GM12872 (cell line): ENCODE data around the gene TENT4A.

Experiments used
- CTCF ChIP-seq: IDR thresholded peaks from 3 replicates; pipeline ENCODE4 v1.5.1; 2011; ENCODE audit warnings: low read depth, mild to moderate bottlenecking, low read length, moderate library complexity; ENCODE audit not compliant: insufficient read depth

Gene TENT4A

DNA sequence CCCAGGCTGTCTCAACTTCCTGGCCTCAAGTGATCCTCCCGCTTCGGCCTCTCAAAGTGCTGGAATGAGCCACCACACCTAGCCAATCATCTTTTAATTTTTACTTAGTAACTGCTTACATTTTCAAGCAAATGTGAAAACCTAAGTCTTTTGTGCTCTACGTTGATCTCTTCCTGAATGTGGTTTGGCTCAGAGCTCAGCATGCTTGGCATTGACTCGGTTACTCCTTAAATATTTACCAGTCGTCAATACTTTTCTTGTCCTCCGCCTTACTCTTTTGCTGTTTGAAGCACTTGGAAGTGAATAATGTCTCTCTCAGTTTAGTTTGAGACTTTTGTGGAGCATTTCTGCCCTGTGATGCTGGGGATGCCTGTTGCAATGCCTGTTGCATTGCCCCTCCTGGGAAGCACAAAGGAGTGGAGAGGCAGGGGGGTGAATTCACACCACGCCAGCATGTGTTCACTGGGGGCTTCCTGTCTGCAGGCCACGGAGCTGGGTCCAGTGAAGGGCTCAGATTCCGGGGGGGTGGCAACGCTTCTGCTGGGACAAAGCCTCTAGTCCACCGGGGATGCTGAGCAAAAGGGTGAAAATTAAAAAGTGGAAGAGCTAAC is 13.1 kb upstream of the TENT4A start:
- TF ChIP-seq CTCF: no peak

DNA sequence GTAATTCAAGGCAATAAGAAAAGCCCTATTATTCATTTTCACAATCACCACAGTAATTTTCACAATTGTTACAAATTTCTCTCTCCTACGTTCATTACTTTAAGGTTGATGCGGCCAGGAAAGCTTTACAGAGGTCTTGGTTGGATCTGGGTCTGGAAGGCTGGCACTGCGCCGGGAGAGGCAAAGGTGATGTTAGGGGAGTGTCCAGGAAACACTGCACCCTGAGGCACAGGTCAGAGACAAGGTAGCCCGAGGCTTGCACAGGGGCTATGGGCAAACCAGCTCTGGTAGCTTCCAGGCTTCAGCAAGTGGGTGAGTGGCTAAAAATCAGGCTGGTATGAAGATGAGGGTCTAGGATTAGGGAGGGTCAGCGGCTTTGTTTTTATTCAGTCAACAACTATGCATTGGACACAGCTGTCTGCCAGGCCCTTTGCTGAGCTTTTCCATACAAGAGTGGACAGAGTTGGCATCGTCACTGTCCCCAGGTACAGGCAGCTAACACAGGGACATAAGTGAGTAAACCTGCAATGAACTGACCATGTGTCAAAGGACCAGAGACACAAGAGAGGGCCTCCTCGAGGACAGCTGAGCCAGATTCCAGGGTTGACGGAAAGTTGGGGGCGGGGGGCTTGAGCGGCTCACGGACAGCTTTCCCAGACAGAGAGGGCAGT is 12.4 kb upstream of the TENT4A start:
- TF ChIP-seq CTCF: no peak

DNA sequence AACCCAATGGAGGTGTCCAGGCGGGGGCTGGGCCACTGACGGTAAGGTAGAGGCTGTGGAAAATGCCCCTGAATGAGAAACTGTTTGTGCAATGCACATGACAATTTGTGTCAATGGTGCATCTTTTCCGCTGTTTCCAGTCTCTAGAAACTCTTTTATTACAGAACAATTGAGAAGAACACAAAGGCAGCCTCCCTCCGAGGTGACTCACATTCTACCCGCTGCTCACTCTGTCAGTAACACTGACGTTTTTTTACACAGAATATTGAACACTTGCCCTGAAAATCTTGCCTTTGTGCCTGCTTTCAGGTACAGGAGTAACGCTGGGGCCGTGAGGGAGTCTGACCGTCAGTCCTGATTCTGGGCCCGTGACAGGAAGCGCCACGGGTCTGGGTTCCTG is 11.7 kb upstream of the TENT4A start:
- TF ChIP-seq CTCF: no peak

DNA sequence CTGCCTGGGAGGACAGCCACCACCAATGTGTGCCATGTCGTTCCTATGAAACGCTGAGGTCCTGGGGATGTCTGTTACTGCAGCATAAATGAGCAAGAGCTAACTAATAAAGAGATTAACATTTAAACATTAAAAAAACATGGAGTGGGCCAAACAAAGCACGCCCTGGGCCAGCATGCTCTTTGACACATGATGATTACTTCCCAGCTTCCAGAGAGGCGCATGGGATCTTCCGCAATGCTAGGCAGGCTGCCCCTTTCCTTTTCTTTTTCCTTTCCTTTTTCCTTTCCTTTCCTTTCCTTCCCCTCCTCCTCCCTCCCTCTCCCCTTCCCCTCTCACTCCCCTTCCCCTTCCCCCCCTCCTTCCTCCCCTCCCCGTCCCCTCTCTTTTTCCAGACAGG is 10.6 kb upstream of the TENT4A start:
- no peak for TF ChIP-seq CTCF

- no peak for TF ChIP-seq CTCF
Observed at GRCh38 chr5:6703806-6704205, 9.4 kb upstream of the TENT4A start.

DNA sequence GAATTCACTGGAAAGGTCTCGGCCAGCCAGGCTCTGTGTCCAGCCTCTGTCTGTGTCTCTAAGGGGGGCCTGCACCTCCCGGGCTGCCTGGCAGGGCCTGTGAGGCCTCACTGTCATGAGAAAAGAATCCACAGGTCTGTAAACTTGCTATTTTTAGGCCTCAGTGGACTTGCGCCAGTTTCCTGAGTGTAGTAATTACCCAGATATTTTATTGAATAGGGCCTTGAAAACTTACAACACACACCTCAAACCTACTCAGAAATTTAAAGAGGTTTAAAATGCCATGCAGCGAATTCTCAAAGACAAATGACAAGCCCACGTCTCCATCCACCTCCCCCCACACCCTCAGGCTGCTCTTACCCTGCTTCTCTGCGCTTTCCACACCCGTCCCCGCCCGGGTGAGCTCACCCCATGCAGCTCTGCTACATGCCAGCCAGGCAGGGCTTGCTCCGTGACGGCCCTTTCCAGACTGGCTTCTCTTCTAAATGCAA is 8.8 kb upstream of the TENT4A start:
- TF ChIP-seq CTCF: no peak

DNA sequence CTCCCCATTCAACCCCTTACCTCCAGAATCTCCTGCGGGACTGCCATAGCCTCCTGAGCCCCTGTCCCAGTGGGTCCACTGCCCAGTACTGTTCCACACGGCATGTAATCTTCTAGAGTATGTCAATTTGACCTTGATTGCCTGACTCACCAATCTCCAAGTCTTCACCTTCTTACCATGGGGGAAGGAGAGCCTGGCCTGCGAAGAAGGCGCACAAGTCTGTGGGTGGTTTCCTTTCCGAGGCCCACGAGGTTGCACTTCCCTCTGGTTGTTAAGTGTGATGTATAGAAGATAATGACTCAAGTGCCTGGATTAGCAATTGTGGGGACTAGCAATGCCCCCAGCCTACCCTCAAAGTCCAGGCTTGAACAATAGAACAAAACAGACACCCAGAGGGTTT is 8.1 kb upstream of the TENT4A start:
- TF ChIP-seq CTCF: no peak
